Measurements from ENCODE around the gene KRT9. TPM values are rescaled to one million over a fixed set of nuclear protein-coding genes. Genes with fewer than 3 reads are reported as not detected.

The KRT9 gene
- total and polyA plus RNA-seq, 10 of the 15 experiments (the other 5 are each of a cell fraction or from before 2014, with no cell fraction given): not detected

- Histone ChIP-seq H3K4me3 (no peak overlapping the region), H3K79me2 (ENCODE audit: control insufficient read depth, insufficient read depth, low read length) (no peaks in the 10 kb centered on the region), H3K27me3 (replicated peaks in 1 of 2; ENCODE audit: control insufficient read depth in 2 of 2, insufficient read depth in 2 of 2, low read length in 1 of 2) (peaks cover 0 to under 1% of the 10 kb centered on the region in 2 experiments; a peak in 1 of 4 replicates), H3K9me3 (replicated peaks; ENCODE audit: control insufficient read depth, insufficient read depth, low read length) (no peaks in the 10 kb centered on the region), H3K4me2 (ENCODE audit: control insufficient read depth, insufficient read depth) (no peak overlapping the region), H3K27ac (ENCODE audit: control insufficient read depth, insufficient read depth) (no peak overlapping the region), H3K36me3 (ENCODE audit: control insufficient read depth in 2 of 2, insufficient read depth in 2 of 2, low read length in 1 of 2) (no peaks in the 10 kb centered on the region), H3K9ac (ENCODE audit: control insufficient read depth, insufficient read depth, low read length) (no peak overlapping the region), H2AFZ (ENCODE audit: control insufficient read depth, low read depth, low read length) (no peak overlapping the region), H4K20me1 (ENCODE audit: control insufficient read depth, insufficient read depth) (no peaks in the 10 kb centered on the region), H3K4me1 (ENCODE audit: control insufficient read depth, insufficient read depth, low read length) (no peaks in the 10 kb centered on the region)
- ChIA-PET SMC1A (ENCODE audit: uncharacterized antibody, unreplicated experiment) (no interaction called here), RAD21 (ENCODE audit: unreplicated experiment) (no interaction called here), POLR2A (no interaction called here), CTCF (interaction anchor here (0.7 to 0.8 kb wide), 3 partner anchors 93 to 431 kb away, joined by 3 to 5 read pairs (median 4); partner anchors contain the start of gene KRTAP4-12)
- WGBS (ENCODE audit: insufficient coverage, insufficient replicate concordance, low lambda C conversion rate, missing lambda C conversion rate): 29% methylated on average over 5 of the region's 5 CpGs
- in situ Hi-C loops (cut with MboI): no loop called here
- no TSS peak for BruUV-seq (replicated peaks)
- ATAC-seq (no peak), DNase-seq (ENCODE audit: low read depth, low spot score) (no peak), FAIRE-seq (no peak)
- TF ChIP-seq BMI1 (IDR thresholded peaks at IDR 0.05; ENCODE audit: borderline replicate concordance) (no peak), ZNF217 (IDR thresholded peaks at IDR 0.05) (no peak), NRF1 (conservative IDR thresholded peaks at IDR 0.05; ENCODE audit: low read depth, low read length) (no peak), RB1 (IDR thresholded peaks at IDR 0.05; ENCODE audit: borderline replicate concordance) (no peak), ESRRA (IDR thresholded peaks at IDR 0.05; ENCODE audit: low read length) (no peak)
- intact Hi-C loops (cut with micrococcal nuclease; ENCODE audit: unreplicated experiment): no loop called here
Measured at GRCh38 chr17:41555105-41555887, 16.6 kb downstream of the KRT9 start.

DNA sequence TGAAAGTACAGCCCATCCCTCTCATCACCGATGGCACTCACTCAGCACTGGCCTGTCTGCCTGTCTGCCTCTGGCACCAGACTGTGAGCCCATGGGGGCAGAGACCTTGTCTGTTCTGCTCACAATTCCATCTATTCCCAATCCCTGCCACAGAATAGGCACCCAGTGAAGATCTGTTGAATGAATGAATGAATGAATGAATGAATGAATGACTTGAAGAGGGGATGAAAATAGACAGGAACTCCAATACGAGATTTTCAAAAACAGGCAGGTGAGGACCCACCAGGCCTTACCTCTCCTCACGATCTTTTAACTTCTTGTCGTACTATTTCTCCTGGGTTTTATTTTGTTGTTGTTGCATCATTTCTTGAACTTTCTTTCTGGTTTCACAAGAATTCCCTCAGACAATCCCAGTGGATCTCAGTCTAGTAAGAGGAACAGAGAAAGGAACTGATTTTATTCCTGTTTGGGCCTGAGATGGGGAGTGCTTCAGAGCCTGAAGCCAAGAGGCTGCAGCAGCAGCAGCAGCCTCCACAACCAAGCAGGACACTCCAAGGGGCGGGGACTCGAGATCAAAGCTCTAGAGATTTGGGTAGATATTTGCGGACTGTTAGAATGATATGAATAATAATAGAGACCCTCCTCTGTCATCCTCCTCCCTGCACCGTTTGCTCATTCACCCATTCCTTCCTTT, 17.7 kb downstream of the KRT9 start:
- no peak overlapping the region for H3K9ac ChIP-seq (ENCODE audit: control insufficient read depth, insufficient read depth, low read length)
- H2AFZ ChIP-seq (ENCODE audit: control insufficient read depth, low read depth, low read length): no peak overlapping the region
- intact Hi-C loops (cut with micrococcal nuclease; ENCODE audit: unreplicated experiment): no loop called here
- no peaks in the 10 kb centered on the region for H3K9me3 ChIP-seq (replicated peaks; ENCODE audit: control insufficient read depth, insufficient read depth, low read length)
- ChIA-PET POLR2A (no interaction called here), CTCF (interaction anchor here (0.7 to 6.3 kb wide), 2 partner anchors 94 to 110 kb away, joined by 3 to 146 read pairs; no protein-coding TSS in a partner anchor), SMC1A (ENCODE audit: uncharacterized antibody, unreplicated experiment) (interaction anchor here (0.7 to 1.2 kb wide), 2 partner anchors 109 to 1173 kb away, joined by 3 read pairs; no protein-coding TSS in a partner anchor), RAD21 (ENCODE audit: unreplicated experiment) (interaction anchor here (0.6 to 1.3 kb wide), 3 partner anchors 9 to 122 kb away, joined by 3 to 4 read pairs (median 3); no protein-coding TSS in a partner anchor)
- H3K36me3 ChIP-seq (ENCODE audit: control insufficient read depth in 2 of 2, insufficient read depth in 2 of 2, low read length in 1 of 2): no peaks in the 10 kb centered on the region
- no peak overlapping the region for H3K4me2 ChIP-seq (ENCODE audit: control insufficient read depth, insufficient read depth)
- TF ChIP-seq, protein P1, sequence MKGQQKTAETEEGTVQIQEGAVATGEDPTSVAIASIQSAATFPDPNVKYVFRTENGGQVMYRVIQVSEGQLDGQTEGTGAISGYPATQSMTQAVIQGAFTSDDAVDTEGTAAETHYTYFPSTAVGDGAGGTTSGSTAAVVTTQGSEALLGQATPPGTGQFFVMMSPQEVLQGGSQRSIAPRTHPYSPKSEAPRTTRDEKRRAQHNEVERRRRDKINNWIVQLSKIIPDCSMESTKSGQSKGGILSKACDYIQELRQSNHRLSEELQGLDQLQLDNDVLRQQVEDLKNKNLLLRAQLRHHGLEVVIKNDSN (IDR thresholded peaks at IDR 0.05; ENCODE audit: borderline replicate concordance, extremely low read length, insufficient read depth, low read depth, low read length): no peak
- TF ChIP-seq ZNF24 (IDR thresholded peaks at IDR 0.05) (peak; percentile 39; the same call in 1 of the 2 replicates), BACH1 (IDR thresholded peaks at IDR 0.05; ENCODE audit: borderline replicate concordance) (no peak)
- WGBS (ENCODE audit: insufficient coverage, insufficient replicate concordance, low lambda C conversion rate, missing lambda C conversion rate): 34% methylated on average over 8 of the region's 8 CpGs
- ATAC-seq (no peak), FAIRE-seq (no peak), DNase-seq (ENCODE audit: low read depth, low spot score) (no peak)
- no peak overlapping the region for H3K27ac ChIP-seq (ENCODE audit: control insufficient read depth, insufficient read depth)
- in situ Hi-C loops (cut with MboI): no loop called here
- no peaks in the 10 kb centered on the region for H4K20me1 ChIP-seq (ENCODE audit: control insufficient read depth, insufficient read depth)
- no peaks in the 10 kb centered on the region for H3K79me2 ChIP-seq (ENCODE audit: control insufficient read depth, insufficient read depth, low read length)
- H3K4me3 ChIP-seq: no peak overlapping the region
- BruUV-seq (replicated peaks): no TSS peak
- no peaks in the 10 kb centered on the region for H3K4me1 ChIP-seq (ENCODE audit: control insufficient read depth, insufficient read depth, low read length)
- no peaks in the 10 kb centered on the region; a peak in 1 of 4 replicates for H3K27me3 ChIP-seq (replicated peaks in 1 of 2; ENCODE audit: control insufficient read depth in 2 of 2, insufficient read depth in 2 of 2, low read length in 1 of 2)
